LNCaP clone FGC (cell line): ENCODE results near the gene HIPK2.

Experiments
- DNase-seq: peaks from one replicate; pipeline ENCODE4 v3.0.0-alpha.2; 2011; ENCODE audit warnings: low read depth
- H3K4me3 ChIP-seq: 2 replicates; pipeline ENCODE4 v1.5.1; 2011; ENCODE audit warnings: mild to moderate bottlenecking, low read depth, low read length, control low read depth
- CTCF ChIP-seq: IDR thresholded peaks from 2 replicates; pipeline ENCODE4 v1.5.1; 2012; ENCODE audit warnings: mild to moderate bottlenecking; ENCODE audit not compliant: control insufficient read depth, insufficient read depth; ENCODE audit errors: extremely low read depth

HIPK2 gene

GRCh38 chr7:139820089-139820488, 42.3 kb upstream of the HIPK2 start:
- TF ChIP-seq CTCF = no peak
- H3K4me3 ChIP-seq = no peak overlapping the region
- no peak for DNase-seq

GRCh38 chr7:139817249-139817648, 39.5 kb upstream of the HIPK2 start:
- no peak overlapping the region for H3K4me3 ChIP-seq
- DNase-seq = no peak
- no peak for TF ChIP-seq CTCF

GRCh38 chr7:139813689-139814088, 35.9 kb upstream of the HIPK2 start:
- DNase-seq = no peak
- no peak for TF ChIP-seq CTCF
- H3K4me3 ChIP-seq = no peak overlapping the region

- DNase-seq = no peak
- no peak overlapping the region for H3K4me3 ChIP-seq
- no peak for TF ChIP-seq CTCF
Observed at GRCh38 chr7:139813151-139813550, 35.4 kb upstream of the HIPK2 start.

GRCh38 chr7:139811066-139811465, 33.3 kb upstream of the HIPK2 start:
- DNase-seq = no peak
- no peak for TF ChIP-seq CTCF
- H3K4me3 ChIP-seq = no peak overlapping the region

GRCh38 chr7:139808846-139809442, 31.1 kb upstream of the HIPK2 start:
- H3K4me3 ChIP-seq = no peak overlapping the region
- no peak for TF ChIP-seq CTCF
- no peak for DNase-seq

- TF ChIP-seq CTCF = no peak
- H3K4me3 ChIP-seq = no peak overlapping the region
- no peak for DNase-seq
Observed at GRCh38 chr7:139808427-139808826, 30.6 kb upstream of the HIPK2 start.
